Measurements from ENCODE around the gene PDE3A.
"Not testable (repeated sequence)": the region's sequence is repeated elsewhere in the genome, so short reads cannot be mapped to it uniquely, and the experiment has no call there.

The PDE3A gene

DNA sequence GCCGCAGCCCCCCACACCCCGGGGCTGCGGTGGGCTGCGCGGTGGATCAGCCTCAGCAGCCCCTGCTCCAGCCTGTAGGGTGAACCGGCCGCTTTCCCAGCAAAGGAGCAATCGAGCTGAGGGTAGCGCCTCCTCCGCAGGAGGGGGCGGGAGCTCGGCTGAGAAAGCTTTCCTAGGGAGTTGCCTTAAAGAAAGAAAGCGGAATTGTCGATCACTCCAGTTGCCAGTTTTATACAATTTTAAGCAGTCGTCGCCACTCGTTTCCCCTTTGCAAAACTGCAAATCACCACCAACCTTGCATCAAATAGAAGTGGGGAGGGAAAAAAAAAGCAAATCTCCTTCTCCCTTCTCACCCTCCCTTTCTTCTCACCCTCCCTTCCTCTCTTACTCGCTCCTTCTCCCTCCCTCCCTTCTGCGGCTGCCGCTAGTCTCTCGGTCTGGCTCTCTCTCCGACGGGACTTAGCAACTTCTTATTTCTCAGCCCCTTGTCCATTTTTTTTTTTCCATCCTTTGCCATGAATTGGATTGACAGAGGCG lies at the start of gene PDE3A:
TSS of gene PDE3A (plus strand) at position 424 of the 537 bp plus-strand sequence. CDS start 748 bp downstream, outside the sequence.
- no peak for DNase-seq

DNA sequence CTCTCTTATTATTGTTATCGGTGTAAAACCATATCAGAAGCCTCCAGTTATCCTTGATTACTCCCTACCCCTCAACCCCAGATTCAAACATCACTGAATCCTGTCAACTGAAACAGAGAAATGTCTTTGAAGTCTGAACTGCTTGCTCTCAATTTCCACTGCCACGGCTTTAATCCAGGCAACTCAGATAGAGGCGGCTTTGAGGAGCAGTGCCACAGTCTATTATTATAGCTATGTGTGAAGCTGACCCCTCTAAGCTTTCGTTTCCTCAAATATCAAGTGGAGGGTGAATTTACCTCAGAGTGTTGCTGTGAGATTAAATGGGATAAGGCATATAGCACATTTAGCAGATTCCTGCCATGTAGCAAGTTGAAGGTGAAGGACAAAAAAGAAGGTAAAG lies 49.0 kb upstream of the PDE3A start:
- DNase-seq = no peak

DNA sequence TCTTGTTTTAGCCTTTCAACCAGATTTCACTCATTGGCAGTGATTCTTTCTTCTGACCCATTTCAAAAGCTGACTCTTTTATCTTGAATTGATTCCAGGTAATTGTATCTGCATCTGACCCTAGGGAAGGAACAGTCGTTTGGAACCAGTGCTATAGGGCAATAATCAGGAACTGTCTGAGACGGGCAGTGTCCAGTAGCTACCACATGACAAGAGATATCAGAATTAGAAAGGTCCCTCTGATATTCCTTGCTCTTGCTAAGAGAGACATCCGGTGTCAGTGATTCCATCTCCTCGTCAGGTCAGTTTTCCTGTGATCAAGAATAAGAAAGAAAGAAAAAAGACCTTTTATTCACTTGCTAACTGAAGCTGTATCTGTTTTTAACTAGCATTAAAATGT lies 47.8 kb upstream of the PDE3A start:
- no peak for DNase-seq

DNA sequence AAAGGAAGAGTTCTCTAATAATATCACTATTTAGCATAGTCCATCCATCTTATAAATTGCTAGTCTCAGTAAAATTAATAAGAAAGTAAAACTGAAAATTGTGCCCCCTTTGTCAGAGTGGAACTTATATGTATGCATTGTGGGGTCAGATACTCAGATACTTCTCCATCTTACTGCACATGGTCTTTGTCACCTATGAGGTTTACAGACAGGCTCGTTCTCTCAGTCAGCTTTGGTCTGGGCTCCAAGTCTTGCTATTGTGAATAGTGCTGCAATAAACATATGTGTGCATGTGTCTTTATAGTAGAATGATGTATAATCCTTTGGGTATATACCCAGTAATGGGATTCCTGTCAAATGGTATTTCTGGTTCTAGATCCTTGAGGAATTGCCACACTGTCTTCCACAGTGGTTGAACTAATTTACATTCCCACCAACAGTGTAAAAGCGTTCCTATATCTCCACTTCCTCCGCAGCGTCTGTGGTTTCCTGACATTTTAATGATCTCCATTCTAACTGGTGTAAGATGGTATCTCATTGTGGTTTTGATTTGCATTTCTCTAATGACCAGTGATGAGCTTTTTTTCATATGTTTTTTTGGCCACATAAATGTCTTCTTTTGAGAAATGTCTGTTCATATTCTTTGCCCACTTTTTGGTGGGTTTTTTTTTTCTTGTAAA lies 37.4 kb upstream of the PDE3A start:
- not testable (repeated sequence) for DNase-seq

DNA sequence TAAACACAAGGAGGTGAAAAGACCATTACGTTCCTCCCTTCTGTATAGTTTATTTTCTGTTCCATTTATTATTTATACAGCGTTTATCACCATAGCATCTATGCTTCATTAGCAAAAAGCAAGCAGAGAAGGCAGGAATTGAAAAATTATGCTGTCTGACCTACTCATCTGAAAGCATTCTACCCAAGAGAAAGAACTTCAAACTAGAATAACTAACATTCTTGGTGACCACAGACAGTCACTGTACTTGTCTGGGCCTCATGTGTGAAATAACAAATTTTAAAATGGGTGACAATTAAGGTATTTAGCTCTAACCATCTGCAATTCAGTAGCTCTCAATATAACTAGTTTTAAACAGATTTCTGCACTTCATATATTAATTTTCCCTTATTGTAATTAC lies 29.3 kb upstream of the PDE3A start:
- DNase-seq = no peak

DNA sequence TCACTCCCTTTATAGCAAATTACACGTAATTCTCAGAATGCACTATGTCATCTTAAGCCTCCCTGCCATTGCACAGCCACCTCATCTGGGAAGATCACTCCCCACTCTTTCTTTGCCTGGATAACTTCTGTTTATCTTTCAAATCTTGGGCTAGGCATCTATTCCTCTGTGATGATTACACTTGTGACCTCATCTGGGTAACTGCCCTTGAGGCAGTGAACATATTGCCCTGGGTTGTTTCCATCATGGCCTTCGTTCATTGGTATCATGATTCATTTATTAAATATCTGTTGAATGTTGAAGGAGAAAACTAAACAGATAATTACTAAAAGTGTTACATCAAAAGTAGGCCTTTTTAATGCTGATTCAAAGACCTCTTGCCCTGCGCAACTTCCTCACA lies 26.2 kb upstream of the PDE3A start:
- no peak for DNase-seq

DNA sequence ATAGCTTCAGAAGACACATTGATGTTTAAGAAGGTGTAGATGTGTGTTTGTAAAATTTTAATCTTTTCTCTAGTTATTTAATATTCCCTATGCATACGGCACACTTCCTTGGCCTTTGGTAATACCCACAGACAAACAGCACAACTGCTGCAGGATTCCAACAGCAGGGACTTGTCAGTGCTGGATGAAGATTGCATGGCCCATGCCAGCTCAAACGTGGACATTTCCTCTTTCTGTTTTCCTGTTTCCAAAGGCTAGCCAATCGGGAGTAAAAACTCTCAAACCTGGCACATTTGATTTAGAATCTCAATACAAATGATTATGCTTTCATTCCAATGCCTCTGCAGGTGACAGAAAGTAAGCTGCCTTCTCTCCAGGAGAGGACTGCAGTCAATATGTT lies 22.5 kb upstream of the PDE3A start:
- DNase-seq = no peak

DNA sequence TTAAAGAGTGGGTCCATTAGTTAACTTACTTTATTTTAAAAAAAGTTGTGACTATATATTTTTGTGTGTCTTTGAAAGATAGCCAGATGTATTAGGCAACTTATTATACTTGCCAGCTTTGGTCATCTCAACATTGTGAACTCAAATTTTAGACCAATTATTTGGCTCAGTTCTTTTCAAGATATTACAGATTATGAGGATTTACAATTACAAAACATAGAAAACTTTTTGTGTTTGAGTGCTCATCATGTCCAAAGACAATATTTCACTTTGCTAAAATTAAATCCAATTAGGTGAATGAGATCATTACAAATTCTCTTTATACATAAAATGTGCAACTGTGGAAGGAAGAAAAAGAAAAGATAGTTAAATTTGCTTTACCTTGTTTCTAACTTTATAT lies 18.3 kb upstream of the PDE3A start:
- no peak for DNase-seq

DNA sequence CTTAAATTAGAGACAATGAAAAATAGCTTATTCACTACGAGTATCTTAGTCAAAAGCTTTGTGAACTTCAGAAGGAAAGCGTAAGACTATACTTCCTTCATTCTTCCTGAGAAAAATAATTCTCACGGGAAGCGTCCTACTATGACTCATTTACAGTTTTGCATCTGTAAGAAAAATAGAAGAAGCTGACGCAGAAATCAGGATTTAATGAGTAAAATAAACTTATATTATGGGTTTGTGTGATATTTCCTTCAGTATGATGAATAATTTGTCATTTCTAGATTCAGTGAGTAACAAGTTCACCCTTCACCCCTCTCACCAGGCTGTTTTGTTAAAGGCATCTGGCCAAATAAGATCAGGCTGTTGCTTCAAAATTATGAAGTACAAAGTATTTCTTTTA lies 17.8 kb upstream of the PDE3A start:
- no peak for DNase-seq

DNA sequence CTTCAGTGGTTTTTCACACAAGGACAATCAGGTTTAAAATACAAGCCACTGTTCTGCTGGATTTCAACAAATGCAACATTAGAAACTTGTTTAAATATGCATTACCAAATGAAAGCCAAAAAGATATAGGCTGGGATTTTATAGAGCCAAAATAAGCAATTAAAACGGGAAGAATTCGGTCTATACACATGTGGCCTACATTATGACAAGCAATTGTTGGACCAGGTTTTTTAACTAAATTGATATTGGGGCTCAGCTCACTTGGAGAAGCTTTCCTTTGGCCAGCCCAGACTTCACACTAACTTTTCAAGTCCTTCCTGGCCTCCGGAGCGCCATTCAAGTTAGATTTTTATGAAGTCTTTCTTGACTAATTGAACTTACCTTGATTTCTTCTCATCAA lies 16.9 kb upstream of the PDE3A start:
- DNase-seq = no peak

DNA sequence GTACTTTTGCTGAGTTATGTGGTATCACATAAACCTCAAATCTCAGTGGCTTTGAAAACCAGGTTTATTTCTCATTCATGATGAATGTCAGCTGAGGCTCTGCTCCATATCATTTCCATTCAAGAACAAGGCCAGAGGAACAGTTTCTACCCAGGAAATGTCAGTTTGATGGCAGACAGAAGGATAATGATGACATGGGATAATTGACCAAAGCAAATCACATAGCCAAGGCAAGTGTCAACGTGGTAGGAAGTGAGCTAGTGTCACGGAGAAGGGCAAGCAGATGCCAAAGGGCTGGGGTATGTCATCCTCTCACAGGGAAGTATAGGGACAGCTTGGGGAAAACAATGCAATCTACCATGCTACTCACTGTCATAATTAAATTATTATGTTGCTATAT lies 12.3 kb upstream of the PDE3A start:
- no peak for DNase-seq

DNA sequence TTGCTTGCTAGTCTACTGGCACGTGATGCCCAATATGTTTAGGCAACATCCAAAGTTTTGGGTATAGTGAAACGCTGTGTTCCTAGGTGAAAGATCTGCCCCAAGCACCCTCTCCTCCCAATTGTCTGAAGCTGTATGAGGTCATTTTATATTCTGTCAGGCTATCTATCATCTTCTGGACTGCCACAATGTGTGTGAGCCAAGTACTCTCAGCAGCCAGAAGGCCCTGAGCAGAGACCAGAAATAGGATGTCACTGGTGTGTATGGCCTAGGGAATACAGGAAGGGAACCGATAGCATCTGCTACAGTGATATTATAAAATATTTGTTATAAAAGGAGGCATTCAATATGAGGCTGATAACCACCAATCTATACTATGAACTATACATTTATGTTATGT lies 7.9 kb upstream of the PDE3A start:
- no peak for DNase-seq

DNA sequence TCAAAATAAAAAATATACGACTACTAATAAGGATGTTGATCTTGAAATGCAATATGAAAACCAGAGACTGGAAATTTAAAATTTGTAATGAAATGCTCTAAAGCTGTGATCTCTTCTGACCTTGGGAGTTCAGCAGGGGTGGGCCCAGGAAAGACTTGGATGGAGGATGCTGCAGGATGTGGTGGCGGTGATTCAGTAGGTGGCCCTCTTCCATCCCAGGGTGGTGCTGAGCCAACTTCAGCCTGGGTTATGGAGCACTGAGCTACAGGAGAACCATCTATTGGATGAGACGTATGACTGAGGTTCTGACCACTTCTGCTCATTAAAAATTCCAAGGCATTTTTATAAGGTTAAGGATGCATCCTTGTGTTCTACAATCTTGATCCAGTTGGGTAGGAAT lies 6.9 kb upstream of the PDE3A start:
- no peak for DNase-seq

DNA sequence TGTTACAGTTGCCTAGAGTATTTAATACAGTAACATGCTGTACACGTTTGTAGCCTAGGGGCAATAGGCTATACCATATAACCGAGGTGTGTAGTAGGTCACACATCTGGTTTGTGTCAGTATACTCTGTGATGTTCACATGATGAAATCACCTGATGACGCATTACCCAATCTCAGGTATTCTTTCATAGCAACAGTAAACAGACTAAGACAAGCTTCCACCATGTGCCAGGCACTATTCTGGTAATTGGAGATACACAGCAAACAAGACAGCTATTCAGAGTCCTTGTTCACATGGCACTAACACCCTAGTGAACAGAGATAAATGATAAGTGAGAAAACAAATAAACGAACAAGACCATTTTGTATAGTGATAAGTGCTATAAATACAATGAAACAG lies 3.8 kb upstream of the PDE3A start:
- peak; percentile 61 for DNase-seq

DNA sequence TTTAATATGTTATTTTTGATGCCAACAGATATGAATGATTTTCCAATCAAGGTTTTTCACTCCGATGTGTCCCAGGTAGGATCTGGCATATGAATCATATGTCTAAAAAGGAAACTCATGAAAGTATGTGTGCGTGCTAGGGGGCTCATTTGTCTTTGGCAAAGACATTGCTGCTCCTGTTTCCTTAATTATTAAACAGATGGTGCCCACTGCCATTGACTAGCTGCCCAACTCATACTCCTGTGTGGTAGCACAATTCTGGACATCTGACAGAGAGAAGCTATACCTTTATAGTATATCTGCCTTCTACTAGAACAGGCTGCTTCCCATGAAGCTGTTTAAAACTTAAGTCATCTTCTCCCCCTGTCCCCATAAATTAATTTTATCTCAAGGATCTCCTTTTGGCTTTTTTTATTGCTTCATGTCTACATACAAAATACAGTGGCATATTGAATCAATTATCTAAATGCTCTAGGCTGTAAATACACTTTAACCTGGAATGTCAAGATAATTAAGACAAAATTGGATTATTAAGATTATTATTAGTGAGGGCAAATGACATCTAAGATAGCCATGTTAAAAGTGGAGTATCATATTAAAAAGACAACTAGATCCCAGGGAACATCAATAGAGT lies 1.4 kb upstream of the PDE3A start:
- DNase-seq = no peak

DNA sequence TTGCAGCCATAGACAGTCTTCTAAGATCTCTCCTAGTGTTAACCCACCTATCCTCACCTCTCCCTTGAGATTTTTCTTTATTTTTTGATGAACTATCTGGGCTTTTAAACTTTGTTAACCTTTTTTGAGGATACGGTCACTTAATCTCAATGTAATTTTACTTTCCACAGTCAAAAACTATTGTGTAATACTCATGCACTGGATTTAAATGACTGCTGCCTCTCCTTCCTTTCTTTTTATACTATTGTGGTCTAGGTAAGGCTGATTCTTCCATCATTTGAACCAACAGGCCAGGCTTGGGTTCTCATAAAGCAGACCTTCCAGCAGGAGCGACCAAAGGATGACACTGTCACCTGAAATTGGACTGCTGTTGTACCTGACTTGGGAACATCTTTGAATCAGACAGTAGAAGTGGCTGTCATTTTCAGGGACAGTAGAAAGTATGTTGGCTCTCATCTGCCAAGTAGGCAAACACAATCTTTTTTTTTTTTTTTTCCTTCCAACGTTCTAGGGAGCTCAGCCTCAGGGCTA lies 689 bp upstream of the PDE3A start:
- no peak for DNase-seq

DNA sequence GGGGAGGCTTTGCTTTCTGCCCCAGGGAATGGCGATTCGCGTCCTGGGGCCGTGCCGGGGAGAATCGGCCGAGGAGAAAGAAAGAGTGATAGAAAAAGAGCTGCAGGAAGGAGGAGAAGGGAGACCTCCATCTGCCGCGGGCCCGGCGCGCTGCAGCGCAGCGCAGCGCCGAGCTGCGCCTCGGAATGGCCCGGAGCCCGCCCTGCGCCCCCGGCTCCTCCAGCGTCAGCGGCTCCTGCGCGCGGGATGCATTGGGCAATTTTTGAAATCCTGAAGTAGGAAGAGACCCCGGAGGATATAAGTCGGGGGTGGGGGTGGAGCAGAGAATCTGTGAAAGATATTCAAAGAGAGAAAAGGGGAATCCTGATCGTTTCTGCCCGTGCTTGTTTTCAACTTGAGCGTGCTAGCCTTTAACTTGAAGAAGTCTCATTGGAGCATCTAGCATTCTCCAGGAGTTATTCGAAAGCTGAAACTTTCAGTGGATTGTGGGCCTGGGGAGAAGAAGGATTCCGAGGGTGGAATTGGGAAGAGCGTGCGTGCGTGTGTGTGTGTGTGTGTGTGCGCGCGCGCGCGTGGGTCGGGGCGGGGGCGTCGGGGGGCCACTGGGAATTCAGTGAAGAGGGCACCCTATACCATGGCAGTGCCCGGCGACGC lies 441 bp downstream of the PDE3A start:
- no peak for DNase-seq

DNA sequence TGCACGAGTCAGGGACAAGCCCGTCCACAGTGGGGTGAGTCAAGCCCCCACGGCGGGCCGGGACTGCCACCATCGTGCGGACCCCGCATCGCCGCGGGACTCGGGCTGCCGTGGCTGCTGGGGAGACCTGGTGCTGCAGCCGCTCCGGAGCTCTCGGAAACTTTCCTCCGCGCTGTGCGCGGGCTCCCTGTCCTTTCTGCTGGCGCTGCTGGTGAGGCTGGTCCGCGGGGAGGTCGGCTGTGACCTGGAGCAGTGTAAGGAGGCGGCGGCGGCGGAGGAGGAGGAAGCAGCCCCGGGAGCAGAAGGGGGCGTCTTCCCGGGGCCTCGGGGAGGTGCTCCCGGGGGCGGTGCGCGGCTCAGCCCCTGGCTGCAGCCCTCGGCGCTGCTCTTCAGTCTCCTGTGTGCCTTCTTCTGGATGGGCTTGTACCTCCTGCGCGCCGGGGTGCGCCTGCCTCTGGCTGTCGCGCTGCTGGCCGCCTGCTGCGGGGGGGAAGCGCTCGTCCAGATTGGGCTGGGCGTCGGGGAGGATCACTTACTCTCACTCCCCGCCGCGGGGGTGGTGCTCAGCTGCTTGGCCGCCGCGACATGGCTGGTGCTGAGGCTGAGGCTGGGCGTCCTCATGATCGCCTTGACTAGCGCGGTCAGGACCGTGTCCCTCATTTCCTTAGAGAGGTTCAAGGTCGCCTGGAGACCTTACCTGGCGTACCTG lies 1.1 kb downstream of the PDE3A start:
- no peak for DNase-seq

DNA sequence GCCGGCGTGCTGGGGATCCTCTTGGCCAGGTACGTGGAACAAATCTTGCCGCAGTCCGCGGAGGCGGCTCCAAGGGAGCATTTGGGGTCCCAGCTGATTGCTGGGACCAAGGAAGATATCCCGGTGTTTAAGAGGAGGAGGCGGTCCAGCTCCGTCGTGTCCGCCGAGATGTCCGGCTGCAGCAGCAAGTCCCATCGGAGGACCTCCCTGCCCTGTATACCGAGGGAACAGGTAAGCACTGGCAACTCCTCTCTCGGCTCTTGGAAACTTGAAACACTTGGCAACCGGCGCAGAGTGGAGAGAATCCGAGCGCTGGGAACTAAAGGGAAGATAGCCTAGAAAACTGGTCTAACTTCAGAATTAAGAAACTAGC lies 1.7 kb downstream of the PDE3A start:
- no peak for DNase-seq

DNA sequence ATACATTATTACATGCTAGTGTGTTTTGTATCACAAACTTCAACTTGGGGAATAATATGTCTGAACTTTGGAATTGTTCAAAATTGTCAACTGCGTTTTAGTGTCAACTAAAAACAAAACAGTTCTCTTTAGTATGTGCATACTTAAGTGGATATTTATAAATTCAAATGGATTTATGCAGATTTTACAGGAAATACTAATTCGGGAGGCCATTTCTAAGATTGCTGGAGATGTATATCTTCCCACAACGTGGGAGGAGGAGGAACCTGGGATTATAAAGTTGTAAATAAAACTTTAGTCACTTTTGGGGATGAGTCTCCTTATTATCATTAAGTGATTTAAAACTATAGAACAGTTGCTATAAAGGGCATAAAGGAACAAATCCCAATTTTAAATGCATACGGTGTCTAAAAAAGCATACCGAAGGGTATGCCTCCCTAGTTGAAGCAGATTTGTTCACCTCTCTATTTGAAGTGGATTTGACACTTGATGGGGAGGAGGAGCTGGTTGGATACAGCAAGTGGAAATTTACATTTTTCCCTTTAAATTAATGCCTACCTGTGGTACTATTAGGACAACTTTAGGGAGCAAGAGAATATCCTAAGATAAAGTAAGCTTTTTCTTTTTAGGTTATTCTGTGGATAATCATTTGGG lies 2.7 kb downstream of the PDE3A start:
- no peak for DNase-seq

DNA sequence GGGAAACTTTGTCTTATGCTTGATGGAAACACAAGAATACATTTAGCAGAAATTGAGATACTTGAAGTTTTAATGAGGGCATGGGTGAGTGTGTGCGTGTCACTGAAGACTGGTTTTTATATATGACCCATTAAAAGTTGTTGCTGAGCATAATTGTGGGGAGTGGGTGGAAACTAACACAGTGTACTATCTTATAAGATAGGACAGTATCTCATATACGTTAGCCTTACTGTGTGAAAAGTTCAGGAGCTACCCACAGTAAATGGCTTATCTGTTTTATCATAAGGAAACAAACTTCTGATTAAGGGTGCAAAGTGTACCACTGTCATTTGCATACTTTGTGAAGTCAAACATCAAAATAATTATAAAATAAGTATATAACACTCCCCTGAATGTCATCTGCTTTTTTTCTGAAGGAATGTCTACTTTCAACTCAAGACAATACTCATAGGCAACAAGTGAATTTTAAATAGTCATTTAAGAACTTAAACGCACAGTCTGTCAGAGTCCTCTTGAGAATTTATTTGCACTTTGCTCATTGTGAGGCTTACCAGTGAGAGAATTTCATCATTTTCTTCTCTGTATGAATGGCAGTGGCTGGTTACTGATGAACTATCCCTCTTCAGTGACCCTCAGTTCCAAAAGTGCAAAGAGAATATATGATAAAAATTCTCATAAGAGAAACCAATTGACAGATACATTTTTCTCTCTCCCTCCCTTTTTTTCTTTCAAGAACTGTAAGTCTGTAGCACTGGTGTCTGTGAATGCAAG lies 4.2 kb downstream of the PDE3A start:
- DNase-seq = no peak

DNA sequence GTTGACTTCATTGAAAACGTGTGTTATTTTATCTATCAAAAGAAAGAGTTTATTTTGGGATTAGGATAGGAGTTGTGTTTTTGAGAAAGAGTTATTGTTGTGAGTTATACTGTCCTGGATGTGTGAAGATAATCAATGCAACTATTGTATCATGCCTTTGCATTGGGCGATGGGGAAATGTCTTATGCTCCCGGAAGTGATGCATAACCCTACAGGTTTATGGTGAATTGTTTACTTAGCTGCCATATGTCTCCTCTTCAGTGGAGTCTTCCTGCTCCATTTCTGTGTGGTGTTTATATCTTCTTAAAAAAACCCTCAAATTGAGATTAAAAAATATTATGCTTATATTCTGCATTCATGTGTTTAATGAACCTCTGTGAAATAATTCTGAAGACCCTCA lies 6.5 kb downstream of the PDE3A start:
- DNase-seq = no peak
